Measurements from ENCODE around the gene PPIE. TPM values are rescaled to one million over a fixed set of nuclear protein-coding genes. Genes with fewer than 3 reads are reported as not detected.
"Not testable (repeated sequence)": the region's sequence is repeated elsewhere in the genome, so short reads cannot be mapped to it uniquely, and the experiment has no call there.

PPIE gene
- polyA plus RNA-seq, 1 donor = 41.6 TPM

DNA sequence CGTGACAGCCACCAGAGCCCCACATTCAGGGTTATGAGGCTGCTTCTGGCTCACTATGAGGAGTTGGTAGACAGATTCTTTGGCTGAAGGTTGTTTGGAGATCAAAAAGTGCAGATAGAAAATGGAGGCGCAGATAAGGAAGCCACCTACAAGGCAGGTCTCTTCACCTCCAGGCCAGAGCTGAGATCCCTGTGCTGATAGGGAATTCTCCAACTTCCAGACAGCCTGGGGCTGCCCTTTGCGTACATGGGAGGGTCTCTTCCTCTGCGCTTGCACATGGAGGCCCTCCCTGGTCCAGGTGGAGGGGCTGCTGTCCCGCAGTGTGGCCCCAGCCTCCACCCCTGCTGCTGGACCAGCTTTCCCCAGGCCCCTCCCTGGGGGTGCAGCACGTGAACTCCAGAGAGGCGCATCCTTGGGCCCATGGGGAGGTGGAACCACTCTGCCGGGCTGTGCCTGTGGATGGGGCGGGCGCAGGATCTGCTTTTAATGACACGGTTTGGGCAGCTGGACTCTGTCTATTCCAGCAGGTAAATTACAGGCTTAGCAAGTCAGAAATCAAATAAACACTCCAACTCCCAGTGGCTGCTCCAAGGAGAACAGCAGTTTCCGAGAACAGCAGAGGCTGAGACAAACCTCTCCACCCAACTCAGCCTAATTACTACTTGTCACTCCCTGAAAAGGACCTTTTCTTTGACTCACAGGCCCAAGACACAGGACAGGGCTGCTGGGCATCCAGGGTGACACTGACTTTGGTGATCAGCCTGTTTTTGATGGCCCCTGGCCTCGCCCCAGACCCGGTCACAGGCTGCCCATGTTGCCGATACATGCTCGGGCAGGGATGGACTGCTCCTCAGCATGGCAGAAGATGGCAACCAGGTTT, 20.1 kb downstream of the PPIE start:
- DNase-seq = no peak

DNA sequence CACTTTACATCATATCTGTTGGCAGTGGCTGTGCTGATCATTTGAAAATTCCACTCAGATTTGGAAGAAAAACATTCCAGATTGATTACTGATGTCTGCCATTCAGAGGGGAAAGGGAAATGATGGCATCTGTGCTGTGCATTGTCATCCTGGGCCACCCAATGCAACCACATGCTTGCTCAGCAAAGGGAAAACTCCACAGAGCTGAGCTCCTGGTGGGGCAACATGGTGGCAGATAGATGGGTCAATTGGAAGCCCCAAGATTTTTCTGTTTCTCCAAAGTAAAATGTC, 20.7 kb downstream of the PPIE start:
- DNase-seq = no peak

DNA sequence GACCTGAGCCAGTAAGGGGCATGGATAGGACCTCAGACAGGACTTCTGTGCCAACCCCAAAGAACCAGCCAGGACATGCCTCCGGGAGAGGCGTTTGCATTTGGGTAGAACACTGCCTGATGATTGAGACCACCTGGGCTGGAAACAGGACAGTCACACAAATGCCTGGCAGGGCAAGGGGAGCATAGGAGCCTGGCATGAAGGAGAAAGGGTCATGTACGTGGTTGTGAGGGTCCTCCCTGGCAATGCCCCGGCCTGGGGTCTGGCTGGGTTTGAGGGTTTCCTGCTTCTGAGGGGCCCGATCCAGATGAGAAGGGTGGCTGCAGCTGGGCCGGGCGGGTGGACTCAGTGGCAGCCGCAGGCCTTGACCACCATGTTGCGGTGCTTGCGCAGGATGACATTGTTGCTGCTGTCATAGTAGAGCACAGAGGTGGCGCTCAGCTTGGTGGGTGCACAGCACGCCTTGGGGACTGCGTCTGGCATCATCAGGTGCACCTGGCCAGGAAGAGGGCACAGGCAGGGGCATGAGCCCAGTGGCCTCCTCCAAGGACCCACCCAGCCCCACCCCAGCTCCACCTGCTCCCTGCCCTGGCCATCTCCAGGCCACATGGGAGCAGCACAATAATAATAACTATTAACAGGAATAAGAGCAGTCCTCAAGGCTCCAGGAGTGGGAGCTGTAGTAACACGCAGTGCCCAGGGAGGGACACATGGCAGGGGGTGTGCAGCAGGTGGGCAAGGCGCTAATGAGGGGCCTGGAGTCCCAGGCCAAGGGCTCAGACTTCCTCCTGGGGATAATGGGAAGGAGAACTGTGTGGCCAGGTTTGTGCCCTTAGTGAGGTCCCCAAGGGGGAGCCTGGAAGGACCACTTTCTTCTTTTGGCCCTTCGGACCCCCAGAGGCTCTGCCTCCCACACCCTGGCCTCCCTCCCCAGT, 21.7 kb downstream of the PPIE start:
- DNase-seq = no peak

DNA sequence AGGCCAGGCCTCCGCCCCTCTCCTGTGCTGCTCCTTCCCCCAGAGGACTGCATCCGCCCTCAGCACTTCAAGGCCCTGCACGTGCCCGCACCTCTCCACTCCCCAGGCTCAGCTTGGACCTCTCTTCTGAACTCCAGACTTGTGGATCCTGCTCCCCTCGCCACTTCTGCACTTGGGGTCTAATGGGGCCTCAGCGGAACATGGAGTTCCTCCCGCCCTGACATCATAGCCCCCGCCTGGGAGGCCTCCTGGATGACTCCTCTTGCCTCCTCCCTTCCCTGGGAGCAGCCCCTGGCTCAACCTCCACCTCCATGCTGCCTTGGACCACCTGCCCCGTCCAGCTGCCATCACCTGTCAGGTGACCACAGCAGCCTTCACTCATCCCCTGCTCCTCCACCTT, 22.3 kb downstream of the PPIE start:
- no peak for DNase-seq

DNA sequence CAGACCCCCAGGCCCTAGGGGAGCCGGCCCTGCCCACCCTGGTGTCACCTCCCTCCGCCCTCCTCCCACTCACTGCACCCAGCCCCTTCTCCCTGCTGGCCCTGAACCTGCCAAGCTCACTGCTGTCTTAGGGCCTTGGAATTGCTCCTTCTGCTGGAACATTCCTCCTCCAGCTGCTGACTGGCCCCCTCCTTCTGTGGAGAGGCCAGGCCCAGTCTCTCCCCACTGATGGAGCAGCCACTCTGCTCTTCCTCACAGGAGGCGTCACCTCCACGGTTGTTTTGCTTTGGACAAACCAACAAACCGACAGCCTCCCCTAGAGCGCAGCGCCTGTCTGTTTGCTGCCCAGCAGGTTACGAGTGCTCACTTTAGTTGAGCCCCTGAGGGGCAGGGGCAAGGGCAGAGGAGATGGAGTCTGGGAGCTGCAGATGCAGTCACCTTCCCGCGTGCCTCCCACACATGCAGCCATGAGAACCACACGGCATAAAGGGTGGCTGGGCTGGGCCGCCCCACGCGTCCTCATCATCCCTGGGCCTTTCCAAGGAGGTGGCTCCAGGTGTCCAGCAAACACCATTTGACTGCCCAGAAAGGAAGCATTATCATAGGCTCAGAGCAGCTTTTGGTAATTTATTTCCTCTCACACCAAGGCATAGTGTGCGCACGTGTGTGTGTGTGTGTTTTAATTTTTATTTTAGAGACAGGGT, 23.0 kb downstream of the PPIE start:
- DNase-seq = no peak

DNA sequence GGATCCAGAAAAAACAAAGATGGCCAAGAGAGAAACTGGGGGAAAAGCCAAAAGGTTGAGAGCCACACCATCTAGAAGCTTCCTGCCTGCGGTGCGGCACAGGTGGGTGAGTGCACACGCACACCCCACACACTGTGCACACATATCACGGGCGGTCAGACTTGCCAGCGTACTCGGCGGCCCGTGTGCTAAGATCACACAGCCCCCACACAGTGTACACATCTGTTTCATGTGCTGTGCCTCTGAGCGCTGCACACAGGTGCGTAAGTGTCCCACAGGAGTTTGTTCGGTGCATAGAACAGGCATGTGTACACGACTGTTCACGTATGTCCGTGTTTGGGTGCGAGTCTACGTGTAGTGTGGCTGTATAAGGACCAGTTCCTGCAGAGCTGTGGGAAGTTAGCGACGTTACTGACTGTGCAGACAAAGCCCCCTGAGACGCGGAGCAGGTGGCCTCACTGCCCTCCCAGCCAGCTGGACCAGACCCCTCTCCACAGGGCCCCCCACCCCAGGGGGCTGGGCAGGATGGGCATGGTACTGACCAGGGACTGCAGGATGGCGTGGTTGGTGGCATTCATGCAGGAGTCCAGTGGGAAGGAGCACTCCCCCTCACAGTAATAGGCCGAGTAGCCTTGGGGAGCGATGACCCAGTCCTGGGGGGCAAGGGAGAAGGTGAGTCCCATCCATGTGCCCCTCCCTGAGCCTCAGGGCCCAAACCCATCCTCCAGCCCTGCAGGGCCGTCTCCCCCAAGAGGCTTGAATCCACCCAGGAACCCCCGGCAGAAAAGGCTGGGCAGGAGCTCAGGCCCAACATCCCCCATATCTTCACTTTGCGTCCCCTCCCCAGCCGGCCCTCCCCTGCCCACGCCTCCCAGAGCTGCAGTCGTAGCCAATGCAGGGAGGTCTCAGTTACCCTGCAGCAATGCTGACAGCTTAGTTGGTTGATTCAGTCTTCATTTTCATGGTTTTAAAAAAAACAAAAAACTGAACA, 24.2 kb downstream of the PPIE start:
- no peak for DNase-seq

DNA sequence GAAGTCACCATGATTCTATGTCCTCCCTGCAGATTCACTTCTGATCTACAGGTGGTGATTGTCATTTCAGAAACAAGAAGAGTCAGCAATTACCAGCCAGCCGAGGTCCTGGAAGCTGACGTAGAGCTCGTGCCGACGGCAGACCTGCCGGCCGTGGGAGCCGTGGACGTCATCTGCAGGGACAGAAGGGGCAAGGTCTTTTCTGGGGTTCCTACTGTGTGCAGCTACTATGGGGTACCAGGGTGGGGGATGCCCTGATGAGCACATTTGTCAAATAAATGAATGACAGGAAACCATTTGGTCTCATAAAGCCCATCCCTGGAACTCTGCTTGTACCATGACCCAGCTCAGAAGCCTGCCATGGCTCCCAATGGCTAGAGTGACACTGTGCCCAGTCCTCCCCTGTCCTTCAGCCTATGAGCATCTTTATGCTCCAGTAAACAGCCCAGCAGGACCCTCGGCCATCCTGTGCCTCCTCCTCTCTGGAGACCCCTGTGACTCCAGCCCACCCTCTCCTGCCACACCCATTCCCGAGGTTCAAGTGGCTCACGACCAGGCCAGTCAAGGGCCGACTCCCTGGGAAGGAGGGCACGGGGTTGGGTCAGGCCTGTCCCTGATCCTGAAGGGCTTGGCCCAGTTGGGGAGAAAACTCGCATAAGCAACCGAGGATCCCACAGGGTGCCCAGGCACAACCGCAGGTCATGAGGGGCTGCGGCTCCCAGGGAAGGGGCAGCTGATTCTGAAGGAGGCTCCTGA, 25.1 kb downstream of the PPIE start:
- DNase-seq = not testable (repeated sequence)

DNA sequence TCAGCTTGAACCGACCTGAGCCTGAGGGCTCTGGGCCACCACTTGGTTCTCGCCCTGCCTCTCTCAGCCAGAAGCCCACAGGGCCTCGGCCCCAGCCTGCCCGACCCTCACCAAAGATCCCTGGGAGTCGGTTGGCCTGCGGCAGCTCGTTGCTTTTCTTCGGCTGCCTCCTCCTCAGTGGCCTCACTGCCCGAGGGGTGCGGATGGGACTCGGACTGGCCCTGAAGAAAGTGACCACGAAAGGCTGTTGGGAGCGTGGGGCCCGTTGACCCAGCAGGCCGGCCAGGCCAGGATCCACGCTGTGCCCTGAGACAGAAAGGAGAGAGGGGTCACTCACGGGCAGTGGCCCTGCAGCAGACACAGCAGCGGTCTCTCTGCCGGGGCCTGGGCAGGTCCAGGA, 25.8 kb downstream of the PPIE start:
- not testable (repeated sequence) for DNase-seq

DNA sequence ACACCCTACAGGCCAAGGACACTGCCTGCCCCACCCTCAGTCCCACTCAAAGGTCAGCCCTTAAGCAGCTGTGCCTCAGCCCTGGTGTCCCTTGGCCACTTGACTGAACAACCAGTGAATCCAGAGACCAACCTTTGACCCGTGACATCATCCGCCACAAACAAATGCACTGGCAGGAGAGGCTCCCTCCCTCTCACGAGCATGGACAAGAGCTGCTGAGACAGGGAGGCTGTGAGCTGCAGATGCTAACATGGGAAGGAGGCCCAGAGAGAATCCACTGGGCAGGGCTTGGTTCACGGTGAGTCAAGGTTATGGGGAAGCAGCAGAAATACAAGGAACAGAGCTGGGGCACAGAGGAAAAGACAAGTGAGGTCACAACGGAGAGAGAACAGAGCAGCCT, 27.8 kb downstream of the PPIE start:
- DNase-seq = not testable (repeated sequence)

DNA sequence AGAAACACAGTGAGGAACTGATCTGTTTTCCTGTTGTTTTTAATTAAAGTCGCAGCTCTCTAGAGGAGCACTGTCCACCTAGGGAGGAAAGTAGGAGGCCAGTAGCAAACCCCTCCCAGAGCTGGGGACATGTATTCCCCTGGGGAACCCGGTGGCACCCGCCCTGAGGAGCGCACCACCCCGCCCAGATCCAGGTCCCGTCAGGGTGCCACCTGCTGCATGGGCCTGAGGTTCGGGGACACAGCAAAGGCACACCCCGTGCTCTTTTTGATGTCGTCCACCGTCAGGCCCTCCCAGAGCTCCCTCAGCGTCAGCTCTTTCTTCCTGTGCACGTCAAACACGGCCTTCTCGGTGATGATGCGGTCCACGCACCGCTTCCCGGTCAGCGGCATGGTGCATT, 30.8 kb downstream of the PPIE start:
- not testable (repeated sequence) for DNase-seq

DNA sequence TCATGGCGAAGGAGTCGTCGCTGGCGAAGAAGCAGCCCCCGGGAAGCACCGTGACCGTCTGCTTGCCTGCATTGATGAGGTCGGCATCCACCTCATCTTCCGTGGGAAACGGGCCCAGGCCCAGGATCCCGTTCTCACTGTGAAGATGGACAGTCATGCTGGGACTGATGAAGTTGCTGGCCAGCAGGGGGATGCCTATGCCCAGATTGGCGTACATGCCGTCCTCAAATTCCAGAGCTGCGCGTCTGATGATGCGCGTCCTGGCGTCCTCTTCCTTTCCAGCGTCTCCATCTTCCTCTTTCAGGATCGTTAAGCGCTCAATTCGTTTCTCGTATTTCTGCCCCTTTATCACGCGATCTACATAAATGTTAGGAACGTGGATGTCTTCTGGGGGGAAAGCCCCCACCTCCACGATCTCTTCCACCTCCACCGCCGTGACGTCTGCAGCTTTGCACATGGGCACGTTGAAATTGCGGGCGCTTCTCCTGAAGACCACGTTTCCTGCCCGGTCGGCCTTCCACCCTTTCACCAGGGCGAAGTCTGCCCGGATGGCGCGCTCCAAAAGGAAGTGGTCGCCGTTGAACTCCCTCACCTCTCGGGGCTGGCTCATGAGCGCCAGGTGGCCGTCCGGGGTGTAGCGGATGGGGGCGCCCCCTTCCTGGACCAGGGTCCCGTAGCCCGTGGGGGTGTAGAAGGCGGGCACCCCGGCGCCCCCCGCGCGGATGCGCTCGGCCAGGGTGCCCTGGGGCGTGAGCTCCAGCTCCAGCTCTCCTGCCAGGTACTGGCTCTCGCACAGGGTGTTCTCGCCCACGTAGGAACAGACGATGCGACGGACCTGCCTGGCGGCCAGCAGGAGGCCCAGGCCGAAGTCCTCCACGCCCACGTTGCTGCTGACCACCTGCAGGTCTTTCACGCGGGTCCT, 31.7 kb downstream of the PPIE start:
- DNase-seq = not testable (repeated sequence)

DNA sequence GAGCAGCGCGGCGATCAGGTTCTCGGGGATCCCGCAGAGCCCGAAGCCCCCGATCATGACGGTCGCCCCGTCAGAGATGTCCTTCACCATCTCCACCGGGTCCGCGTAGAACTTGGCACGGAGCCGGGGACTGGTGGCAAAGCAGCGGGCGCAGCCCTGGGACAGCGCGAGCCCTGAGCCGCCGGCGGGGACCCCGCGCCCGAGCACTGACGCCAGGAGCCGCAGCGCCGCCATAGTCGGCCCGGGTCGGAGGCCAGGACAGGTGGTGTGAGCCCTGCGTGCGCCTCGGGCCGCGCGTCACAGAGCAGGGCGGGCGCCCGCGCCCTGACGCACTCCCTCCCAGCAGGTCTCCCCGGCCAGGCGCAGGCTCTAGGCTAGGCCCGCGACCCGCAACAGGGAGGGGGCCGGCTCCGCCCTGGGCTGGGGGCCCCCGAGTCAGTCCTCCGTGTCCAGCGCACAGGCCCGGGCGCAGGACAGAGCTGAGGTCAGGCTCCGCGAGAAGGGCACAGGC, 32.4 kb downstream of the PPIE start, which contains the start of gene OXCT2:
TSS of gene OXCT2 (minus strand) at position 327 of the 511 bp plus-strand sequence. CDS start at position 234, 93 bp downstream.
- DNase-seq = not testable (repeated sequence)

DNA sequence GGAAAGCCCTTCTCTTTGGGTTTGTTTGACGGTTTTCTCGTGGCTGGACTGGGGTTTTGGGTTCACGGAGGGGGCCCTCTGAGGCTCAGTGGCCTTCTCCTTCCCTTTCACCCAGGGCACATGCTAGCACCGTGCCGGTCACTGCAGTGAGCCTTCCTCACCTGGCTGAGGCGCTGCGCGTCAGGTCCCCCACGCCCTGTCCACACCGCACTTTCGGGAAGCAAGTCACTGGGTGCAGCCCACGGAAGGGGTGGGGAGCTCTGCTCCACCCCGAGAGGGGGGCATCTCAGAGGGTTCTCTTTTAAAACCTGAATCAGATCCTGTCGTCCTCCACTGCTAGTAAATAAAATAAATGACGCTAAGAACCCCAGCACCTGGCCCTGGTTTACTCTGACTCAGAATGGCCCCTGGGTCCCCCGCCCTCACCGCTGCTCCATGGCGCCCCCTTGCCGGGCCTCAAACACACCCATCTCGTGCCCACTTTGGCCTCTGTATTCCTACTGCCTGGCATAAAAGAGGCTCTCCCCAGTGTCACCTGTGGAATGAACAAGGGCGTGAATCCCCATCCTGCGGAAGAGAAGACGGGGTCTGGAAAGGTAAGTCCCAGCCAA, 34.8 kb downstream of the PPIE start:
- not testable (repeated sequence) for DNase-seq

DNA sequence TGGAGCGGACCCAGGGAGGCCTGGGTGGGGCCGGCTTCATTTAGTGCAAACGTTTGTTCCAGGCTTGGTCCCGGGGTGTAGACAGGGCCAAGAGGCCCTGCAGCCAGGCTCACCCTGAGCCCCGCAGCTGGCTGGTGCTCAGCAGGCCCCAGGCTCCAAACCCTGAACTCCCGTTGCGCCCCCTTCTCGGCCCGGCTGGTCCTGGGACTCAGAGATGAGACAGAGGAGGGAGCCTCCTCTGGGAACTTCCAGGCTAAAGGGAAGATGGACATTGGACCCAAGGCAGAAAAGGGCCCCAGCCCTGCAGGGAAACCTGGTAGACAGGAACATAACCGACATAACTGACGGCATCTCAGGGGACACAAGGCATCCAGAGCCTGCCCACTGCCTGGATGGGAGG, 36.5 kb downstream of the PPIE start:
- DNase-seq = not testable (repeated sequence)

DNA sequence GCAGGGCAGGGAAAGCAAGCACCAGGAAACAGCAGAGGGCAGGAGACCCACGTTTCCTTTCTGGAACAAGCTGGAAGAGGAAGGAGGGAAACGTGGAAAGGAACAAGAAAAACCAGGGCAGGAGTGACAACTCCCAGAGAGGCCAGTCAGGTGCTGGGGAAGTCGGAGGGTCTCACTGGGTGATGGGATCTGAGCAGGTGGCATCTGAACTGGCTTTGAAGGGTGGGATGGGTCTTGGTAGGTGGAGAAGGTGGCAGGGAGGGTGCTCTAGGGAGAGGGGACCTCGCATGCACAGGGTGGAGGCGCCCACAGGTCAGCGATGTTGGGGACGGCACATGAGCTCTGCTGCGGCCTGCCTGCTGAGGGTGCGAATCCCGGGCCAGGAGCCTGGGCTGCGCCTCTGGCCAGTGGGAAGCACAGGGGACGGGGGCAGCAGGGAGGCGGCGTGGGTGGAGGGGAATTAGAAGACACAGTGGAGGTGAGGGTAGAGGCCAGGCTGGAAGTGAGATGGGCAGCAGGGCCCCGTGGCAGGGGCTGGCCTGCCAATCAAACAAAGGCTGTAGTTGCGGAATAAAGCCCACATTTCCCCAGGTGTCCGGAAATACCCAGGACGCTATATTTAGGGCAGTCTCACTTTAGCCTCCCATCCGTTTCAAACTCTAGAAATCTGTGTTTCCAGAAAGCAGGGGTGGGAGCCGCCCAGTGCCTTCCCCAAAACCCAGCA, 37.2 kb downstream of the PPIE start:
- DNase-seq = not testable (repeated sequence)

DNA sequence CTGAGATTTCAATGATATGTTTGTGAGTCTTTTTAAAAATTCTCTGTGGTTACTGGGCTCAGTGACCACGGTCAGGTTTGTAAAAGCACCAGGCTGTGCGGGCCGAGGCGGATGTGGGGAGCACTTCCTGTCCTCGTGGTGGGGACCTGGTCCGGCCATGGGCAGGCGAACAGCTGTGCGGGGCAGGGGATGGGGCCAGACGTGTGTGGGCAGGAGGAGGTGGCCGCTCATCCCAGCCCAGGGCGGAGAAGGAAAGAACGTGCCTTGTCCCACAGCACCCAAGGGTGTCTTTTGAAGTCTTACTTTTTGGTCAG, 37.7 kb downstream of the PPIE start:
- no peak for DNase-seq

DNA sequence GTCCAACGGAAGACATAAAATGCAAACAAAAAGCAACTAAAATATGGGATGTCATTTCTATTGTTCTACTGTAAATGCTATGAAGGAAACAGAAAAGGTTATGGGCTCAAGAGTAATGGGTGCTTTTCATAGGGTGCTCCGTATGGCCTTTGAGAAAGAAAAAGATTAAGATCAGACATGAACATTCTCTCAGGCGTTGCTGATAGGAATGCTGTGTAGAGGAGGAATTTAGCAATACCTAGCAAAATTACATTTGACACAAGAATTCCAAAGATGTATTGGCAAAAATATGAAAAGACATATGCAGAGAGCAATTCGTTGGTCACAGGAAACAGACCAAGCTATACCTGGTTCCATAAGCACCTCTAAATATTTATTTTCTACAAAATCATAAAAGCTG, 38.2 kb downstream of the PPIE start:
- DNase-seq = no peak

DNA sequence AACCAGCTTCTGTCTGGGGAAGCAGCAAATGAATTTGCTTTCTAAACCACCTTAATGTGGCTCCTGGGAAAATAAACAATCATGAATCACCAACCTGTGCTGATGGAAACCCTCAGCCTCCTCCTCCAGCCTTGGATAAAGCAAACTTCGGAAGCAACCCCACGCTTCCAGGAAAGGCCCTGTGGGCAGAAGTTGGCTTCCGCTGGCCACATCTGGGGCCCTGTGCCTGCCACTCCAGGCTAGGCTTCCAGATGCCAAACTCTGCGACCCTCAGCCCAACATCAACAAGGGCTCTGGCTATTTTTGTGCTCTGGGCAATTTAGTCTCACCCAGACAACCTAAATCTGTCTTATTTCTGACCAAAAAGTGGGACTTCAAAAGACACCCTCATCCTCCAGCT, 38.6 kb downstream of the PPIE start:
- no peak for DNase-seq
